Measurements from ENCODE around the gene MFAP4.

DNA sequence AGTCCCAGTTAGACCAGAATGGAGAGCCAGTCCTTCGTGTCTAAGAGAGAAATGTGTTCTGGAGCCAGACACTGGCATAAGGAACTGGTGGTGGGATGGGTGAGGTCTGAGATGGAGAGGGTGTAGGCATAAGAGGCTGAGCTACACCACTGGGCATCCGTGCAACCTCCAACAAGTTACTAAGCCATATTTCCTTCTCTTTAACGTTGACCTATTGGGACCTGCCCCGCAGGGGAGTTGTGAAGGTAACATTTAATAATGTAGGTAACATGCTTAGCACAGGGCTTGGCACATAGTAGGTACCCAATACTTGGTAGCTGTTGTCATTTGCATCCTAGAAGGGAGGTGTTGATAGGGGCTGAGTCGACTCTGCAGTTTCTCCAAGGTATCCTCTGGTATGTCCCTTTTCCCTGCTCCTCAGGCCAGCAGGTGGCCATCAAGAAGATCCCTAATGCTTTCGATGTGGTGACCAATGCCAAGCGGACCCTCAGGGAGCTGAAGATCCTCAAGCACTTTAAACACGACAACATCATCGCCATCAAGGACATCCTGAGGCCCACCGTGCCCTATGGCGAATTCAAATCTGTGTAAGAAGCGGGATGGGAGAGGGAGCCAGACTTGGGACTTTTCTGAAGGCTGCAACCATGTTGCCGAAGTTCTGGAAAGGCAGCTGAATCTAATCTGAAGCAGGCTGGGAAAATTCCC lies 7.5 kb downstream of the MFAP4 start:
- TF ChIP-seq CTCF (IDR thresholded peaks at IDR 0.05) (no peak), POLR2AphosphoS5 (IDR thresholded peaks at IDR 0.05; ENCODE audit: insufficient read depth in 1 of 2, low read depth in 1 of 2) (no peak)

Data from vagina (tissue), 2 donors.